Testis (tissue), 3 donors: ENCODE results near the gene WNK4. TPM values are rescaled to one million over a fixed set of nuclear protein-coding genes. Genes with fewer than 3 reads are reported as not detected.
A peak's percentile ranks its signal among the peaks of the same experiment; 100 is the strongest.

ENCODE experiments used
- DNase-seq: peaks from one replicate; pipeline ENCODE4 v3.0.0-alpha.2; 2019
- H3K27ac ChIP-seq, 2 donors: fragments of 200-600 bp; sonication (generic); one replicate each; pipeline ENCODE4 v1.5.1; 2019
- H3K27me3 ChIP-seq: fragments of 200-600 bp; sonication (generic); one replicate; pipeline ENCODE4 v1.5.1; 2019
- H3K36me3 ChIP-seq: fragments of 200-600 bp; sonication (generic); one replicate; pipeline ENCODE4 v1.5.1; 2017; ENCODE audit warnings: low read depth; ENCODE audit errors: missing control alignments
- H3K4me1 ChIP-seq: fragments of 200-600 bp; sonication (generic); one replicate; pipeline ENCODE4 v1.5.1; 2019
- H3K4me3 ChIP-seq, 2 donors: fragments of 200-600 bp; sonication (generic); one replicate each; pipeline ENCODE4 v1.5.1; 2017 to 2019
- H3K9me3 ChIP-seq: fragments of 200-600 bp; sonication (generic); one replicate; pipeline ENCODE4 v1.5.1; 2017
- POLR2A ChIP-seq: fragments of 450-650 bp; IDR thresholded peaks from one replicate; pipeline ENCODE4 v1.6.1; 2017; ENCODE audit warnings: antibody characterized with exemption, mild to moderate bottlenecking, moderate library complexity
- WGBS, 2 donors: methylation state at CpG; one replicate each; pipeline ENCODE4 v1.1.5; 2018; 5-methylcytosine and 5-hydroxymethylcytosine counted together
- intact Hi-C: fragments of 100-400 bp; cut with DNase I; formaldehyde crosslinking; loops from one replicate; pipeline ENCODE4 v1.15.1; 2023; ENCODE audit warnings: low total_unique reads
- polyA plus RNA-seq: library from polyadenylated mRNA; stranded (reverse); fragments of 350-450 nt; fragmentation: Illumina TruSeq; extraction: RNeasy Lipid Tissue Mini Kit (QIAGEN cat#74804); gene quantifications from one replicate; pipeline ENCODE4 v1.2.3, GENCODE V29; 2014; ENCODE audit warnings: low read depth, low replicate concordance; ENCODE audit not compliant: insufficient read depth
- total RNA-seq, 2 donors: library from RNA; depleted of rRNA; stranded (reverse); fragments of >200 nt; gene quantifications; one replicate each; pipeline ENCODE4 v1.2.3, GENCODE V29; 2016
- TF ChIP-seq, protein P1 (sequence below), 3 experiments: fragments of 450-650 bp in 2 of 3; fragments of 200-600 bp in 1 of 3; sonication (generic) in 1 of 3; IDR thresholded peaks; one replicate each; pipeline ENCODE4 v1.5.1; 2016 to 2019; ENCODE audit warnings: antibody characterized with exemption in 3 of 3, mild to moderate bottlenecking in 2 of 3, moderate library complexity in 1 of 3

Gene WNK4
- total and polyA plus RNA-seq, 3 donors from 2014 or later: 1.4 to 2.8 (median 2.3) TPM

DNA sequence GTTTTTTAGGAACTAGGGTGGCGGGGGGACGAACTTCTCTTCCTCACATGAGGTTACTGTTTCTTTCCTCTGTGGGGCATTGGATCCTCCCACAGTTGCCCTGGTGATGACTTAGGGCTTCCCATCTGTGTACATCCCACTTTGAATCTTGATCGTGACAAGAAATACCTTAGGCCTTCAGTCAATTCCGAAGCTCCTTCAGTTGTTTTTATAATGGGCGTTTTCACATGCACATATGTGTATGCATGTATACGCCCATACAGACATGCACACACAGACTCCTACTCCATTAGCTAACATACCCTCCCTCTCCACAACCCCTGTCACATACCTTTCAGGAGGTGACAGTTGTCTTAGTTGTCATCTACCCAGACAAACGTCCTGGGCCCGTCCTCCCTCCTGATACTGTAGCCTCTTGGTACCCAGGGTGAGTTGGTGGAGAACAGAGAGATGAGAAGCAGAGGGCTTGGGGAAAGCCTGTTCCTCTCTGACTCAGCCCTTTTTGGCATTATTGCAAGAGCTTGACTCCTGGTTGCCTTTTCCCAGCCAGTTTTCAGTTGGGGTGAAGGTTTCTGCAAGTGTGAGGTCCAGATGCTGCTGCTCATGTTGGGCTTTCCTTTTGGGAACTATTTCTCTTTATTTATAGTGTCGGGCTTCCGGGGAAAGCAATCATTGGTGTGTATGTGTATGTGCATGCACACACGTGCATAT lies 61.7 kb downstream of the WNK4 start:
- H3K4me1 ChIP-seq: no peaks in the 10 kb centered on the region
- no peaks in the 10 kb centered on the region for H3K9me3 ChIP-seq
- H3K27ac ChIP-seq: no peak overlapping the region
- intact Hi-C loops: loop anchor here (5.0 kb wide), 1 partner anchor 85 kb away; no protein-coding TSS in a partner anchor
- 71 to 75% methylated on average over 11 of the region's 11 CpGs for WGBS, 2 donors
- TF ChIP-seq POLR2A: no peak
- no peaks in the 10 kb centered on the region for H3K36me3 ChIP-seq
- no peak overlapping the region for H3K4me3 ChIP-seq
- peak; percentile 25 for DNase-seq
- H3K27me3 ChIP-seq: no peaks in the 10 kb centered on the region

DNA sequence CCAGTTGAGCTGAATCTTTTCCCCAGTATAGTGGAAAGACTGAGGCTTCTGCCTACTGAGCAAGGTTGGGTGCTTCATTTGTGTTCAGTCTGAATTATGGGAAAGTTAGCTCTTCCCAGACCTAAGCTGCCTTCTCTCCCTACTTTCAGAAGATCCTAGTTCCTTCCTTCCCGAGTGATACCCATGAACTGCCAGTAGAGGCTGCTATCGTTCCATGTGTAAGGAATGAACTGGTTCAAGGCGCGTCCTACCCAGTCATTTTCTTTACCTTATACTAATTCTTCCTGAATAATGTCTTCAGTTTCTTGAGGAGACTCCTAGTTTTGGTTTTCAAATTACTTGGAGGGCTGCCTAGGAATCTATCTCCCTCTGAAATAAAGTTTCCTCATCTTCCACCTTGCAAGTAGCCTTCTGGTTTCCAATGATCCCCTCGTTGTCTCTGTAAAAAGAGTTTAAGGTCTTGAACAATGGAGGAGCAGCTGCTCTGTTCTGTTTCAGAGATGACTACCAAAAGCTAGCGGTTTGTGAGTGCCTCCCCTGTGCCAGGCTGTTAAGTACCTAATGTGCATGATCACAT lies 63.0 kb downstream of the WNK4 start:
- intact Hi-C loops: loop anchor here (5.0 kb wide), 1 partner anchor 84 kb away; no protein-coding TSS in a partner anchor
- no peak overlapping the region for H3K27ac ChIP-seq

DNA sequence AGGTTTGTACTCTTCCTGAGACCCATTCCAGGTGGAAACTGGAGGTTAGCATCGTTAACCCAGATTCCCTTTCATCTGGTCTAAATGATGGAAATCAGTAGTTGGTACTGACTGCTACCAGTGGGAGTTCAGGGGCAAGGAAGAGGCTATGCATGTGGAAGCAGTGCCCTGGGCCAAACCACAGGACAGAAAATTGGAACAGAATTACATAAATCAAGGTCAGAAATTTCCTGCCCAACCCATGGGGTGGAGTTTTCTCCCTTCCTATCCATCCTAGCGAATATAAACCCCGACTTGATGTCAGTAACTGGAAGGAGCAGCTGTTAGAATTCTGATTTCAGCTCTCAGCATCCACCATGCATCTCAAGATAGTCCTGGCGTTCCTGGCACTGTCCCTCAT lies 63.9 kb downstream of the WNK4 start, which contains the start of gene AOC2:
Gene AOC2, plus strand, starts transcription at position 310 of the 400 bp plus-strand sequence. Its CDS starts 47 bp downstream, at position 357.
- no peak within 1 kb of the TSS for H3K4me3 ChIP-seq
- H3K36me3 ChIP-seq: no peaks in the 10 kb centered on the region
- H3K27ac ChIP-seq: no peak within 1 kb of the TSS
- TF ChIP-seq, protein P1, sequence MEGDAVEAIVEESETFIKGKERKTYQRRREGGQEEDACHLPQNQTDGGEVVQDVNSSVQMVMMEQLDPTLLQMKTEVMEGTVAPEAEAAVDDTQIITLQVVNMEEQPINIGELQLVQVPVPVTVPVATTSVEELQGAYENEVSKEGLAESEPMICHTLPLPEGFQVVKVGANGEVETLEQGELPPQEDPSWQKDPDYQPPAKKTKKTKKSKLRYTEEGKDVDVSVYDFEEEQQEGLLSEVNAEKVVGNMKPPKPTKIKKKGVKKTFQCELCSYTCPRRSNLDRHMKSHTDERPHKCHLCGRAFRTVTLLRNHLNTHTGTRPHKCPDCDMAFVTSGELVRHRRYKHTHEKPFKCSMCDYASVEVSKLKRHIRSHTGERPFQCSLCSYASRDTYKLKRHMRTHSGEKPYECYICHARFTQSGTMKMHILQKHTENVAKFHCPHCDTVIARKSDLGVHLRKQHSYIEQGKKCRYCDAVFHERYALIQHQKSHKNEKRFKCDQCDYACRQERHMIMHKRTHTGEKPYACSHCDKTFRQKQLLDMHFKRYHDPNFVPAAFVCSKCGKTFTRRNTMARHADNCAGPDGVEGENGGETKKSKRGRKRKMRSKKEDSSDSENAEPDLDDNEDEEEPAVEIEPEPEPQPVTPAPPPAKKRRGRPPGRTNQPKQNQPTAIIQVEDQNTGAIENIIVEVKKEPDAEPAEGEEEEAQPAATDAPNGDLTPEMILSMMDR (IDR thresholded peaks at IDR 0.05): no peak
- no peak for TF ChIP-seq POLR2A
- H3K4me1 ChIP-seq: no peaks in the 10 kb centered on the region
- intact Hi-C loops: loop anchor here (5.0 kb wide), 1 partner anchor 83 kb away; no protein-coding TSS in a partner anchor
- WGBS, 2 donors: 70 to 76% methylated on average over 4 of the region's 4 CpGs
- no peaks in the 10 kb centered on the region for H3K27me3 ChIP-seq
- DNase-seq: no peak
- H3K9me3 ChIP-seq: no peaks in the 10 kb centered on the region

More for the DNA sequence above, 63.0 kb downstream of the WNK4 start:
- 41 to 55% methylated on average over 6 of the region's 6 CpGs for WGBS, 2 donors
- TF ChIP-seq, protein P1 (IDR thresholded peaks at IDR 0.05): peak; percentile 83 to 89 (median 84)
- no peak for TF ChIP-seq POLR2A
- H3K36me3 ChIP-seq: no peaks in the 10 kb centered on the region
- DNase-seq: peak; percentile 40
- no peaks in the 10 kb centered on the region for H3K27me3 ChIP-seq
- H3K9me3 ChIP-seq: no peaks in the 10 kb centered on the region
- no peaks in the 10 kb centered on the region for H3K4me1 ChIP-seq
- H3K4me3 ChIP-seq: no peak overlapping the region

DNA sequence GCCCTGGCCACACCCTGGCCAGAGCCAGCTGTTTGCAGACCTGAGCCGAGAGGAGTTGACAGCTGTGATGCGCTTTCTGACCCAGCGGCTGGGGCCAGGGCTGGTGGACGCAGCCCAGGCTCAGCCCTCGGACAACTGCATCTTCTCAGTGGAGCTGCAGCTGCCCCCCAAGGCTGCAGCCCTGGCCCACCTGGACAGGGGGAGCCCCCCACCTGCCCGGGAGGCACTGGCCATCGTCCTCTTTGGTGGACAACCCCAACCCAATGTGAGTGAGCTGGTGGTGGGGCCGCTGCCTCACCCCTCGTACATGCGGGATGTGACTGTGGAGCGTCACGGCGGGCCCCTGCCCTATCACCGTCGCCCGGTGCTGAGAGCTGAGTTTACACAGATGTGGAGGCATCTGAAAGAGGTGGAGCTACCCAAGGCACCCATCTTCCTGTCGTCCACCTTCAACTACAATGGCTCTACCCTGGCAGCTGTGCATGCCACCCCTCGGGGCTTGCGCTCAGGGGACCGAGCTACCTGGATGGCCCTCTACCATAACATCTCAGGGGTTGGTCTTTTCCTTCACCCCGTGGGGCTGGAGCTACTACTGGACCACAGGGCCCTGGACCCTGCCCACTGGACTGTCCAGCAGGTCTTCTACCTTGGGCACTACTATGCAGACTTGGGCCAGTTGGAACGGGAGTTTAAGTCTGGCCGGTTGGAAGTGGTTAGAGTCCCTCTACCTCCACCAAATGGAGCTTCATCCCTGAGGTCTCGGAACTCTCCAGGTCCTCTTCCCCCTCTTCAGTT lies 64.5 kb downstream of the WNK4 start:
- H3K4me3 ChIP-seq: no peak overlapping the region
- no peak for DNase-seq
- H3K9me3 ChIP-seq: no peaks in the 10 kb centered on the region
- no peaks in the 10 kb centered on the region for H3K4me1 ChIP-seq
- WGBS, 2 donors: 90 to 92% methylated on average over 21 to 24 of the region's 24 CpGs
- no peaks in the 10 kb centered on the region for H3K27me3 ChIP-seq
- TF ChIP-seq, protein P1 (IDR thresholded peaks at IDR 0.05): no peak
- no peak for TF ChIP-seq POLR2A
- intact Hi-C loops: loop anchor here (5.0 kb wide), 1 partner anchor 82 kb away; no protein-coding TSS in a partner anchor
- no peak overlapping the region for H3K27ac ChIP-seq
- H3K36me3 ChIP-seq: no peaks in the 10 kb centered on the region

DNA sequence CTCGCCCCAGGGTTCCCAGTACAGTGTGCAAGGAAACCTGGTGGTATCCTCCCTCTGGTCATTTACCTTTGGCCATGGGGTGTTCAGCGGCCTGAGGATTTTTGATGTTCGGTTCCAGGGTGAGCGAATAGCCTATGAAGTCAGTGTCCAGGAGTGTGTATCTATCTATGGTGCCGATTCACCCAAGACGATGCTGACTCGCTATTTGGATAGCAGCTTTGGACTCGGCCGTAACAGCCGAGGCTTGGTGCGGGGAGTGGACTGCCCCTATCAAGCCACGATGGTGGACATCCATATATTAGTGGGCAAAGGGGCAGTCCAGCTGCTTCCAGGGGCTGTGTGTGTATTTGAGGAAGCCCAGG lies 65.1 kb downstream of the WNK4 start:
- no peak for TF ChIP-seq POLR2A
- TF ChIP-seq, protein P1 (IDR thresholded peaks at IDR 0.05): no peak
- Histone ChIP-seq H3K36me3 (no peaks in the 10 kb centered on the region), H3K4me1 (peaks cover 1% of the 10 kb centered on the region), H3K27ac (no peak overlapping the region), H3K9me3 (no peaks in the 10 kb centered on the region), H3K4me3 (no peak overlapping the region), H3K27me3 (no peaks in the 10 kb centered on the region)
- intact Hi-C loops: no loop called here
- WGBS, 2 donors: 91% methylated on average over 4 to 12 of the region's 12 CpGs
- no peak for DNase-seq
